HEK293T (cell line): ENCODE results near the gene TBC1D10A.

Experiments
- BHLHE40 ChIP-seq: fragments of 450-650 bp; IDR thresholded peaks from 2 replicates; pipeline ENCODE4 v1.6.1; 2016; ENCODE audit warnings: mild to moderate bottlenecking, moderate library complexity, borderline replicate concordance
- FOXM1 ChIP-seq: fragments of 450-650 bp; IDR thresholded peaks from 2 replicates; pipeline ENCODE4 v1.6.1; 2017; ENCODE audit warnings: mild to moderate bottlenecking, borderline replicate concordance

GRCh38 chr22:30285846-30286200 is 40.9 kb downstream of the TBC1D10A start:
- TF ChIP-seq BHLHE40 (no peak), FOXM1 (no peak)
